Hippocampal formation (tissue), 2 donors: Measurements from ENCODE around the gene CNGB1.
"Not testable (repeated sequence)": the region's sequence is repeated elsewhere in the genome, so short reads cannot be mapped to it uniquely, and the experiment has no call there.

ENCODE experiments used
- DNase-seq, 2 donors: peaks; one replicate each; lab custom pipeline; 2025; lab: John Stamatoyannopoulos, UW

The CNGB1 gene

GRCh38 chr16:57862698-57863433 is 108.1 kb downstream of the CNGB1 start:
- DNase-seq: no peak

DNA sequence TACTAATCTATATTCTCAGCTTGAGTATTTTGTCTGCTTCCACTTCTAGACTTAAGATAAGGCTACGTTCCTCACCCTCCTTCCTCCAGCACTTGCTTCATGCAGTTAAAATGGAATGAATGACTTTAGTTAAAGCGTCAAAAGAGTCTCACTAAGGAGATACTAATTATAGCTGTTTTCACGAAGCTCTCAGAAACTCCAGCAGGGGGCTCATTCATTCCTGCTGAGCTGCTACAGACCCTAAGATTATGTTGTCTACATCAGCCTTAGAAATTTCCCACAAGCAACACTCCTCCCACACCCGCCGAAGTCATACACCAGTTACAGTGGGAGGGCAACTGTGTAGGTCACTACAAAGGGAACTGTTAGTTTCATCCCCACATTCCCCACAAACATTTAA is 111.6 kb downstream of the CNGB1 start:
- no peak for DNase-seq

- DNase-seq: no peak
Measured at GRCh38 chr16:57858635-57859034, 112.3 kb downstream of the CNGB1 start.

DNA sequence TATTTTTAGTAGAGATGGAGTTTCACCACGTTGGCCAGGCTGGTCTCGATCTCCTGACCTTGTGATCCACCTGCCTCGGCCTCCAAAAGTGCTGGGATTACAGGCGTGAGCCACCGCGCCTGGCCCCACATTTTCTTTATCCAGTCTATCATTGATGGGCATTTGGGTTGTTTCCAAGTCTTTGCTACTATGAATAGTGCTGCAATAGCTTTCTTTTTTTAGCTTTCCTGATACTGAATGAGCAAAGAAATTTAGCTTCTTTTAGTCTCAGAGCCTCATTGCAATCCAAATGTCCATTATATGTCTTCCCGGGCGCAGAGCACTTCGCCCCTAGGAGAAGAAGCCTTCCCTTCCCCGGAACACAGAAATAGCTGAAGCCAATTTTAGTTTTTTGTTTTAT is 112.9 kb downstream of the CNGB1 start:
- not testable (repeated sequence) for DNase-seq

GRCh38 chr16:57855188-57855587 is 115.7 kb downstream of the CNGB1 start:
- no peak for DNase-seq

GRCh38 chr16:57852189-57852588 is 118.7 kb downstream of the CNGB1 start:
- no peak for DNase-seq

- DNase-seq: no peak
Measured at GRCh38 chr16:57848181-57848580, 122.7 kb downstream of the CNGB1 start.

GRCh38 chr16:57846931-57847330 is 124.0 kb downstream of the CNGB1 start:
- not testable (repeated sequence) for DNase-seq

DNA sequence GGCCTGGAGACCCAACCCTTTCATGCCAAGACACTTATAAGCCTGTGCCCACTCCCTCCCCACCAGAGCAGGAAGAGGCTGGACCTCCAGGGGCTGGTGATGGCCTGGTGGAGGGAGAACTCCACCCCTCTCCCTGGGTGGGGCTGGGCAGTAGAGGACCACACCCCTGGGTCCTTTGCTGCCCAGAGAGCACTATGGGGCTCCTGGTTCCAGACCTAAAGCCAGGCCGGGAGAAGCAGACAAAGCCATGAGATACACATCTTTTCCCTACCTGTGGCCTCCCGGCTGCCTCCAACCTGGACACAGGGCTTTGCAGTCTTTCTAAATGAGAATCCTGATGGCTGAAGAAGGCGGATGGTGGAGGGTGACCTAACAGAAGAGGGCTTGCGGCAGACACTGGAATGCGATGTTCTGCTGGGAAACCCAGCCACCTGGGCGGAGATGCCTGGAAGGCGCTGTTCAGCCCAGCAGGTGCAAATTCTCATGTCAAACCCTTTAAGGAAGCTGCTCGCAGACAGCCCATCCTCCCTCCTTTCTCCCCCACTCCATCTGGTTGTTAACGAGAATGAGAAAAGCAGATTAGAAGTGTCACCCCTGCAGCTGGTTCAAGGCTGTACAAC is 124.7 kb downstream of the CNGB1 start:
- DNase-seq: no peak

- DNase-seq: no peak
Measured at GRCh38 chr16:57845115-57845514, 125.8 kb downstream of the CNGB1 start.

DNA sequence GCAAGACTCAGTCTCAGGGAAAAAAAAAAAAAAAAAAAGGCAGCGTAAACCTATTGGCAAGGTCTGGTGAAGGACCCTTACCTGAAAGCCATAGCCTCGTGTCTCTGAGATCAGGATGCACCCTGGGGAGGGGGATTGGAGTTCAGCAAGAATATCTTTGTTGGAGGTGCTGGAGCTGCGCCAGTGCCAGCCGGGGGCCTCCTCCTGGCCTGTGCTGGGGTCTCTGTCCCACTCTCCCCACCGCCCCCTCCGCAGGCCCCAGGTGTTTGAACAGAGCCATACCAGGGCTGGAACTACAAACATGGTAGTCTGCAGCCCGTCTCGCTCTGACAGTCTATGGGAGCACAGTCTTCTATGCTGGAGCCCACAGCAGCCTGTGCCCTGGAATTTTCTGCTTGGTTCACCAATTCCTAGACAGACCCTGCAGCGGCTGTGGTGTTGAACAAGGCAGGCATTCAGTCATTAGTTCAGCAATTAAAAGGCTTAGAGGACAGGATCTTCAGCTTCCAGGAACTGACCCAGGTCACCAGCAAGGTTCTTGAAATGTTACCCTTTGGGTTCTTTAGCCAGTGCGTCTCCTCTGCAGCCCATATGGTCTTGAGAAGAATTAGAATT is 126.4 kb downstream of the CNGB1 start:
- no peak for DNase-seq

GRCh38 chr16:57843400-57843799 is 127.5 kb downstream of the CNGB1 start:
- no peak for DNase-seq

GRCh38 chr16:57842601-57843000 is 128.3 kb downstream of the CNGB1 start:
- DNase-seq: no peak

GRCh38 chr16:57840833-57841232 is 130.1 kb downstream of the CNGB1 start:
- no peak for DNase-seq

DNA sequence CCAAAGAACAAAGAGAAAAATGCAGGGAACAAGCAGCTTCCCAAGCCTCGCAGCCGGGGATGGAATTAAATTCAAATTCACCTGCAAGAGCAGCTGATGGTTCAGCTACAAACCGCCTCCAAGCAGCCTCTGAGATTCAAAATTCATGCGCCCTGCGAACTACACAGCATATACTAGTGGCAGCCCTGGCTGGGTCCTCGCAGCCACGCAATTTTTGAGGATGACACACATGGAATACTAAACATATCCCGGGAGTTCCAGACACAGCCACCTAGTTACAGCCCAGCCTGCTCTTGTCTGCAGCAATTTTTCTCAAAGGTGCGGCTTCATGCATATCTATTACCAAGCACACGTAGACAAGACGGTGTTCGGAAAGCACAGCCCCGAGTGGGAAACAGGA is 132.8 kb downstream of the CNGB1 start:
- peak in 1 of 2 donors; percentile 21 for DNase-seq

- DNase-seq: no peak
Measured at GRCh38 chr16:57837305-57838125, 133.4 kb downstream of the CNGB1 start.

- not testable (repeated sequence) for DNase-seq
Measured at GRCh38 chr16:57835439-57835838, 135.5 kb downstream of the CNGB1 start.

DNA sequence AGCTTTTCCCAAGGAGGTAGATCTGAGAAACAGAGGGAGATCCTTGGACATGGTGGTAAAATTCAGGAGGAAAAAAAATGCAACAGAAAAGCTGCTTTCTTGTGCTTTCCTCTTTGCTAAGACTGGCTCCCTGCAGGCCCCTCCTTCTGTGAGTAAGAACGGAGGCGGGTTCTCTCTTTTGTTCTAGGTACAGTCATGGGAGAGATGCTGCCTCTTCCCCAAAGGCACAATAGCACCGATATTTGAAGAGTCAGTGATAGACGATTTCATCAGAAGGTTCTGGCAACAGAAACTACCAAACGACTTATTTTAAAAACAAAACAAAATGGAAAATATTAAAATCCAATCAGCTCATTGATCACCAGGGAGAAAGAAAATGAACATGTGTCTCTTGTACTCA is 136.0 kb downstream of the CNGB1 start:
- DNase-seq: no peak
